22Rv1 (cell line): ENCODE results near the gene AZIN2.

Source experiments
- CTCF ChIP-seq: fragments of 450-650 bp; IDR thresholded peaks from 2 replicates; pipeline ENCODE4 v1.5.1; 2017; ENCODE audit warnings: mild to moderate bottlenecking
- ZFX ChIP-seq: fragments of 450-650 bp; IDR thresholded peaks from 2 replicates; pipeline ENCODE4 v1.6.1; 2017; ENCODE audit warnings: antibody characterized with exemption, borderline replicate concordance

DNA sequence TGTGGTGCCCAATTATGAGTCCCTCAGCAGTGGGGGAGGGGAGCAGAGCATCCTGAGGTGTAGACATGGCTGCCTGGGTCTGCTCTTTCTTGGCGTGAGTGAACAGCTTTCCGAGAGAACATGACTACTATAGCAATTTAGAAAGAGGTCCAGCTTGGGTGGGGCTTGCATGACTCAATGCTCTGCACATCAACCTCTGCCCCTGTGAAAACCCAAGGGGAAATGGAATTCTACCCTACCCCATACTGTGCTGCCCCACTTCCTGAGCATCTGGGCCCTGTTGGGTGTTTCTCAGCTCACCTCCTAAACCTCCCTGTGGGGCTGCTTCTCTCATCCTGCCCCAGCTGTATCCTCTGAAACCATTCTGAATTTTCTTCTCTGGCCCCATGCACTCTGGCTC, 8.2 kb upstream of the AZIN2 start:
- TF ChIP-seq CTCF (no peak), ZFX (no peak)
